ENCODE results near the gene FZD4.

Gene FZD4

GRCh38 chr11:86950661-86950995 lies 4.6 kb downstream of the FZD4 start:
- TF ChIP-seq GATA2 (IDR thresholded peaks at IDR 0.05; ENCODE audit: low read depth, low read length), result no peak
- no peak for TF ChIP-seq GATA3 (IDR thresholded peaks at IDR 0.05; ENCODE audit: low read depth, low read length)

GRCh38 chr11:86949995-86950660 lies 5.1 kb downstream of the FZD4 start:
- no peak for TF ChIP-seq GATA3 (IDR thresholded peaks at IDR 0.05; ENCODE audit: low read depth, low read length)
- no peak for TF ChIP-seq GATA2 (IDR thresholded peaks at IDR 0.05; ENCODE audit: low read depth, low read length)

GRCh38 chr11:86948733-86949132 lies 6.5 kb downstream of the FZD4 start:
- TF ChIP-seq GATA2 (IDR thresholded peaks at IDR 0.05; ENCODE audit: low read depth, low read length) (no peak), GATA3 (IDR thresholded peaks at IDR 0.05; ENCODE audit: low read depth, low read length) (no peak)

GRCh38 chr11:86947541-86947940 lies 7.7 kb downstream of the FZD4 start:
- TF ChIP-seq GATA3 (IDR thresholded peaks at IDR 0.05; ENCODE audit: low read depth, low read length) (no peak), GATA2 (IDR thresholded peaks at IDR 0.05; ENCODE audit: low read depth, low read length) (no peak)

GRCh38 chr11:86941871-86942599 lies 13.2 kb downstream of the FZD4 start:
- TF ChIP-seq GATA3 (IDR thresholded peaks at IDR 0.05; ENCODE audit: low read depth, low read length) (no peak), GATA2 (IDR thresholded peaks at IDR 0.05; ENCODE audit: low read depth, low read length) (no peak)

GRCh38 chr11:86941077-86941870 lies 13.9 kb downstream of the FZD4 start:
- TF ChIP-seq GATA3 (IDR thresholded peaks at IDR 0.05; ENCODE audit: low read depth, low read length) (no peak), GATA2 (IDR thresholded peaks at IDR 0.05; ENCODE audit: low read depth, low read length) (no peak)

GRCh38 chr11:86940122-86940777 lies 14.9 kb downstream of the FZD4 start:
- TF ChIP-seq GATA2 (IDR thresholded peaks at IDR 0.05; ENCODE audit: low read depth, low read length) (no peak), GATA3 (IDR thresholded peaks at IDR 0.05; ENCODE audit: low read depth, low read length) (no peak)

GRCh38 chr11:86938900-86939880 lies 16.0 kb downstream of the FZD4 start:
- TF ChIP-seq GATA2 (IDR thresholded peaks at IDR 0.05; ENCODE audit: low read depth, low read length) (no peak), GATA3 (IDR thresholded peaks at IDR 0.05; ENCODE audit: low read depth, low read length) (no peak)

GRCh38 chr11:86938203-86938899 lies 16.8 kb downstream of the FZD4 start:
- TF ChIP-seq GATA3 (IDR thresholded peaks at IDR 0.05; ENCODE audit: low read depth, low read length) (no peak), GATA2 (IDR thresholded peaks at IDR 0.05; ENCODE audit: low read depth, low read length) (no peak)

GRCh38 chr11:86934926-86935579 lies 20.1 kb downstream of the FZD4 start:
- TF ChIP-seq GATA2 (IDR thresholded peaks at IDR 0.05; ENCODE audit: low read depth, low read length) (no peak), GATA3 (IDR thresholded peaks at IDR 0.05; ENCODE audit: low read depth, low read length) (no peak)

- no peak for TF ChIP-seq GATA2 (IDR thresholded peaks at IDR 0.05; ENCODE audit: low read depth, low read length)
- TF ChIP-seq GATA3 (IDR thresholded peaks at IDR 0.05; ENCODE audit: low read depth, low read length), result no peak
Observed at GRCh38 chr11:86934582-86934900, 20.7 kb downstream of the FZD4 start.

GRCh38 chr11:86933891-86934581 lies 21.2 kb downstream of the FZD4 start:
- TF ChIP-seq GATA2 (IDR thresholded peaks at IDR 0.05; ENCODE audit: low read depth, low read length) (no peak), GATA3 (IDR thresholded peaks at IDR 0.05; ENCODE audit: low read depth, low read length) (no peak)
